ENCODE measurements around the gene ZNF418.

DNA sequence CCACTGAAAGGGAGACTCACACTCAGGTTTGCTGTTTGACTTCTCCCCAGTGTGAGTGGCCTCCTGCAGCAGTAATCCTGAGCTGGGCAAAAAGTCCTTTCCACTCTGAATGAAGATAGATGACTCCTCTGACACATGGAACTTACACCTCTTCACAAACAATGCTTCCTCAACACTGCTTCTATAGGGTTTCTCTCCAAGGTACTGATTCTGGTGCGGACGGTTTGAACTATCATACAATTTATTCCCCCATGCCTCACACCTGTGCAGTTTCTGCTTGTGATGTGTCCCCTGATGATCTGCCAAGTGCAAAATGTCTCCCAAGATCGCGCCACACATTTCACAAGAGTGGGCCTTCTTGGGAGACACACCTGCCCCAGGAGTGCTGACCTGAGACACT is 7.6 kb downstream of the ZNF418 start:
- TF ChIP-seq FOXM1 (IDR thresholded peaks at IDR 0.05; ENCODE audit: low read depth) (no peak), RAD21 (IDR thresholded peaks at IDR 0.05; ENCODE audit: low read length) (no peak), GABPA (IDR thresholded peaks at IDR 0.05; ENCODE audit: low read depth) (no peak), REST (IDR thresholded peaks at IDR 0.05; ENCODE audit: low read depth, low read length) (no peak)
- TF ChIP-seq, protein P1, sequence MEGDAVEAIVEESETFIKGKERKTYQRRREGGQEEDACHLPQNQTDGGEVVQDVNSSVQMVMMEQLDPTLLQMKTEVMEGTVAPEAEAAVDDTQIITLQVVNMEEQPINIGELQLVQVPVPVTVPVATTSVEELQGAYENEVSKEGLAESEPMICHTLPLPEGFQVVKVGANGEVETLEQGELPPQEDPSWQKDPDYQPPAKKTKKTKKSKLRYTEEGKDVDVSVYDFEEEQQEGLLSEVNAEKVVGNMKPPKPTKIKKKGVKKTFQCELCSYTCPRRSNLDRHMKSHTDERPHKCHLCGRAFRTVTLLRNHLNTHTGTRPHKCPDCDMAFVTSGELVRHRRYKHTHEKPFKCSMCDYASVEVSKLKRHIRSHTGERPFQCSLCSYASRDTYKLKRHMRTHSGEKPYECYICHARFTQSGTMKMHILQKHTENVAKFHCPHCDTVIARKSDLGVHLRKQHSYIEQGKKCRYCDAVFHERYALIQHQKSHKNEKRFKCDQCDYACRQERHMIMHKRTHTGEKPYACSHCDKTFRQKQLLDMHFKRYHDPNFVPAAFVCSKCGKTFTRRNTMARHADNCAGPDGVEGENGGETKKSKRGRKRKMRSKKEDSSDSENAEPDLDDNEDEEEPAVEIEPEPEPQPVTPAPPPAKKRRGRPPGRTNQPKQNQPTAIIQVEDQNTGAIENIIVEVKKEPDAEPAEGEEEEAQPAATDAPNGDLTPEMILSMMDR (IDR thresholded peaks at IDR 0.05), result no peak
